Muscle layer of duodenum (tissue), 2 donors: ENCODE data around the gene GYS2.

Experiments used
- H3K27ac ChIP-seq: one replicate; pipeline ENCODE4 v1.7.0; 2013; ENCODE audit warnings: mild to moderate bottlenecking, low read length
- H3K27me3 ChIP-seq: one replicate; pipeline ENCODE4 v1.7.0; 2013; ENCODE audit warnings: low read depth, mild to moderate bottlenecking, control low read depth, low read length
- H3K36me3 ChIP-seq, 2 donors: one replicate each; pipeline ENCODE4 v1.7.0; 2013; ENCODE audit warnings: low read length in 2 of 2, control low read depth in 1 of 2, mild to moderate bottlenecking in 1 of 2; ENCODE audit not compliant: insufficient read depth in 2 of 2, control insufficient read depth in 1 of 2
- H3K4me1 ChIP-seq, 2 donors: one replicate each; pipeline ENCODE4 v1.7.0; 2013; ENCODE audit warnings: low read length in 2 of 2, mild to moderate bottlenecking in 2 of 2, control low read depth in 1 of 2, moderate library complexity in 1 of 2; ENCODE audit not compliant: insufficient read depth in 2 of 2, control insufficient read depth in 1 of 2
- H3K4me3 ChIP-seq, 2 donors: one replicate each; pipeline ENCODE4 v1.7.0; 2013; ENCODE audit warnings: low read length in 2 of 2, low read depth in 1 of 2, mild to moderate bottlenecking in 1 of 2
- H3K9me3 ChIP-seq, 2 donors: one replicate each; pipeline ENCODE4 v1.7.0; 2013; ENCODE audit warnings: low read length in 2 of 2, control low read depth in 1 of 2, mild to moderate bottlenecking in 1 of 2; ENCODE audit not compliant: control insufficient read depth in 1 of 2
- donor health status: healthy.

The GYS2 gene

DNA sequence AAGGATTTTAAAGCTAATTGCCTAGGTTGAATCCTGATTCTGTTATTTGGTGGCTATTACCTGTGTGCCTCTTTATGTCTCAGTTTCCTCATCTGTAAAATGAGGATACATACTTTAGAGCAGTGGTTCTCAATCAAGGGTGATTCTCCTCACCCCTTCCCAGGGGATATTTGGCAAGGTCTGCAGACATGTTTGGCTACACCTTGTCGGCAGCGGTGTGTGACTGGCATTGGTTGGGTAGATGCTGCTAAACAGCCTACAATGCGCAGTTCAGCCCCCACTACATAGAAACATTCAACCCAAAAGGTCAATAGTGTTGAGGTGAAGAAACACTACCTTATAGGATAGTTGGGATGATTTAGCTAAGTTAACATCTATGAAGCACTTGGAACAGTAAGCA, 29.6 kb upstream of the GYS2 start:
- H3K4me1 ChIP-seq, result no peaks in the 10 kb centered on the region
- peaks cover 21 to 34% of the 10 kb centered on the region in 2 donors for H3K36me3 ChIP-seq
- H3K27ac ChIP-seq, result no peak overlapping the region
- H3K27me3 ChIP-seq, result no peaks in the 10 kb centered on the region
- no peaks in the 10 kb centered on the region for H3K9me3 ChIP-seq
- H3K4me3 ChIP-seq, result no peak overlapping the region

DNA sequence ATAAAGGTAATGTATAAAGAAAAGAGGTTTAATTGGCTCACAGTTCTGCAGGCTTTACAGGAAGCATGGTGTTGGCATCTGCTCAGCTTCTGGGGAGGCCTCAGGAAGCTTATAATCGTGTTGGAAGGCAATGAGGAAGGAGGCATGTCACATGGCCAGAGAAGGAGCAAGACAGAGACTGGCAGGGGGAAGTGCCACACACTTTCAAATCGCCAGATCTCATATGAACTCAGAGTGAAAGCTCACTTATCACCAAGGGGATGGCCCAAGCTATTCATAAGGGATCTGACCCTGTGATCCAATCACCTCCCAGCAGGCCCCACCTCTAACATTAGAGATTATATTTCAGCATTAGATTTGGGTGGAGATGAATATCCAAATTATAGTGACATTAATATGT, 26.7 kb upstream of the GYS2 start:
- no peaks in the 10 kb centered on the region for H3K9me3 ChIP-seq

DNA sequence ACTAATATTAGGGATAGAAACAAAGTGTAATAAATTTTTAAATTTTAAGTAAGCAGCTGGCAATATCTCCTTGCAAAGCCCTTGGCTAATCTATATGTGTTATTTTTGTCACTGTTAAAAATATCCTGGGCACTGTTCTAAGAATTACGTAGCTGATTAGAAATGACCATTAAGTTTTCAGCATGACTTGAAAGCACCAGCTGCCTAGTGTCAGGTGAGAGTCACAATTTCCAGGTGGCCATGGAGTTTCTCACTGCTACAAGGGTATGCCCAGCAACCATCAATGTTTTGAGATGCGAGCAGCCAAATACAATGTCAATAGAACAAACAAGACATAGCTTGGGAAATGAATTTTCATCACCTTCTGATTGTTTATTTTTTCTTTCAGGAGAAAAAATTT, 23.3 kb upstream of the GYS2 start:
- Histone ChIP-seq H3K27ac (no peak overlapping the region), H3K27me3 (no peaks in the 10 kb centered on the region), H3K4me3 (no peak overlapping the region), H3K4me1 (no peaks in the 10 kb centered on the region), H3K9me3 (no peaks in the 10 kb centered on the region), H3K36me3 (no peaks in the 10 kb centered on the region)

More for the DNA sequence above, 26.7 kb upstream of the GYS2 start:
- Histone ChIP-seq H3K27me3 (no peaks in the 10 kb centered on the region), H3K4me3 (no peak overlapping the region), H3K4me1 (no peaks in the 10 kb centered on the region), H3K36me3 (peaks cover 12 to 20% of the 10 kb centered on the region in 2 donors), H3K27ac (no peak overlapping the region)

DNA sequence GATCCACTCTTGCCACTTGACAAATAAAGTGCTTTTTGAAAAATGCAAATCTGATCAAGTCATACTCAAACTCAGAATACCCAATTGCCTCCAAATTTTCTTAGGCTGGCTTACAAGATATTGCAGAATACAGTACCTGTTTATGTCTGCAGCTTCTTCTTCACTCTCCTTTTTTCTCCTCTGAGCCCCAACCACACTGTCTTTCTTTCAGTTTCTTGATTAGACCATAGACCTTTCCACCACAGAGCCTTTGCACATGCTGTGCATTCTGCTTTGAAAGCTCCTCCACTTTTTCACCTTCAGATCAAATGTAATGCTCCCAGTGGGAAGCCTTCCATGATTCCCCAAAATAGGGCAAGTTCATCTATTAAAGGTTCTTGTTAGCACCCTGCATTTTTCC, 13.9 kb upstream of the GYS2 start:
- no peaks in the 10 kb centered on the region for H3K9me3 ChIP-seq
- H3K4me3 ChIP-seq, result no peak overlapping the region
- no peak overlapping the region for H3K27ac ChIP-seq
- H3K36me3 ChIP-seq, result no peaks in the 10 kb centered on the region
- no peaks in the 10 kb centered on the region for H3K4me1 ChIP-seq
- H3K27me3 ChIP-seq, result no peaks in the 10 kb centered on the region

DNA sequence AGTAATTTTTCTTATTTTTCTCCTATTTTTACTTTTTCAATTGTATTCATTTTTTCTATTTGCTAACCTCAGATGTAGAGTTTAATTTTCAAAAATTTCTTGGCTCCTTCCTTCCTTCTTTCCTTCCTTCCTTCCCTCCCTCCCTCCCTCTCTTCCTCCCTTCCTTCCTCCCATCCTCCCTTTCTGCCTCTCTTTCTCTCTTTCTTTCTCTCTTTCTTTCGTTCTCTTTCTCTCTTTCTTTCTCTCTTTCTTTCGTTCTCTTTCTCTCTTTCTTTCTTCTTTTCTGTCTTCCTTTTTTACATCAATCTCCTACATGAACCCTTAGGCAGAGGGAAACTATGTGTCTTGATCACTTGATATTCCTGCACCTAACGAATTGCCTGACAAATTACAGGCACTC, 12.4 kb upstream of the GYS2 start:
- Histone ChIP-seq H3K27me3 (no peaks in the 10 kb centered on the region), H3K9me3 (no peaks in the 10 kb centered on the region), H3K27ac (no peak overlapping the region), H3K36me3 (no peaks in the 10 kb centered on the region), H3K4me3 (no peak overlapping the region), H3K4me1 (no peaks in the 10 kb centered on the region)

DNA sequence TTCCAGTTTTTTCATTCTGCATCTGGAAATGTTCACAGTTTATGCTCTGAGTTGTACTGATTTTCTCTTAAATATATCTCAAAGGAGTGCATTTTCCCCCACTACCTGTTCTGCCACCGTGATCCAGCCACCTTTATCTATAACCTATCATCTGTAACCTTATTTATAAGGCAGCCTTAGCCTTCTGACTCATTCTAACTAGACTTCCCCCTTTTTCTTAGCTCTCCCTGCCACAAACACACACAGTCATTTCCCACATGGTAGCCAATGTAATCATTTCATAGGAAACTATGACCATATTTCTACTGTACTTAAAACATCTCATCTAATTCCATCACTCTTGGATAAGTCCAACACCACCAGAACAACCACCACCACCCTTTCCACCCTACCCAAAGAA, 10.8 kb upstream of the GYS2 start:
- Histone ChIP-seq H3K36me3 (no peaks in the 10 kb centered on the region), H3K9me3 (no peaks in the 10 kb centered on the region), H3K4me3 (no peak overlapping the region), H3K27me3 (no peaks in the 10 kb centered on the region), H3K4me1 (no peaks in the 10 kb centered on the region), H3K27ac (no peak overlapping the region)

DNA sequence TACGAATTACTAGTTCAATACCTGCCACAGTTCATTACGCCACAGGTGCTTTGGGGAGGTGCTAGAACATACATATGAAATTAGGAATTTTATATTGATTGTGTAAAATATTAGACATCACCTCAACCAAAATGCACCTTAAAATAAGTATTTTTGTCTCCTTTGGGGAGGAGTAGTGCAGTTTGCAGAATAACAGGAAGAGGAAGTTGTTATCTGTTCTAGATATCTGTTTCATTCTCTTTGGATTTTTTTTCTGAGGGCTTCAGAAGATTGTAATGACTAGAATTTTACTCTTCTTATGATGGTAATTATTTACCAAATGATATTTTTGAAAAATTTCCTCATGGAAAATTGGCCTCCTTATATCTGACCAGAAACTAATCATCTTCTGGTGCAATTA, 9.9 kb upstream of the GYS2 start:
- Histone ChIP-seq H3K4me1 (no peaks in the 10 kb centered on the region), H3K36me3 (no peaks in the 10 kb centered on the region), H3K27ac (no peak overlapping the region), H3K9me3 (no peaks in the 10 kb centered on the region), H3K27me3 (no peaks in the 10 kb centered on the region), H3K4me3 (no peak overlapping the region)

DNA sequence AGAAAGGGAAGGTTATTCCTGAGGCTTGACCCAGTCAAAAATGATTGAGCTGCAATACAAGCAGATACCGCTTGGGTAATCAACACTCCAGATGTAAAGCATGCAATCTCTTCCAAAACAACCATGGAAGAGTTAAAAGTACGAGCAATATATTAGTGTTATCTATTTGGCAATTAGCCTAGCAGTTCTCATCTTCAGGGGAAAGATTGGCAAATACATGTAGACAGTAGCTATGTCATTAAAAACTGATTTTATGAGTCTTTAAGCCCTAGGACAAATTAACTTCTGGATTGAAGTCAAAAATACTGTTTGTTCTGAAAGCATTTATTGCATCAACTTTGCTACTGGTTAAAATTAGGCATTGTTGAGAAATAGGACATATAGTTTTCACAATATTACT, 9.3 kb upstream of the GYS2 start:
- no peak overlapping the region for H3K27ac ChIP-seq
- H3K4me1 ChIP-seq, result no peaks in the 10 kb centered on the region
- no peak overlapping the region for H3K4me3 ChIP-seq
- H3K36me3 ChIP-seq, result no peaks in the 10 kb centered on the region
- no peaks in the 10 kb centered on the region for H3K9me3 ChIP-seq
- H3K27me3 ChIP-seq, result no peaks in the 10 kb centered on the region

DNA sequence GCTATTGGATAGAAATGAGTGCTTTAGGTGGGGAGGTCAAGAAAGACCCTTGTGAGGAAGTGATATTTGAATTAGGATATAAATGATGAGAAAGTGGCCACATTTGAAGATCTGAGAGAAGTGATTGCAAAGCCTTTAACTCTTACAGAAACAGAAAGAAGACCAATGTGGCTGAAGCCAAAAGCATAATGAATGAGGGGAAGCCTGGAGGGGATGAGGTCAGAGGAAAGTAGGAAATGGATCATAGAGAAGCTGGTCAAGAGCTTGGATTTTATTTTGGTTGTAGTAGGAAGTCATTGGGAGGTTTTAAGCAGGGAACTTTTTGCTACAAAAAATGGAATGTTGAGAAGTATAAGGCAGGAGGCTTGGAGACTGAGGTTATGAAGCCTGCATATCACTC, 3.5 kb upstream of the GYS2 start:
- H3K4me1 ChIP-seq, result no peaks in the 10 kb centered on the region
- no peaks in the 10 kb centered on the region for H3K27me3 ChIP-seq
- no peaks in the 10 kb centered on the region for H3K36me3 ChIP-seq
- no peaks in the 10 kb centered on the region for H3K9me3 ChIP-seq
- no peak overlapping the region for H3K4me3 ChIP-seq
- H3K27ac ChIP-seq, result no peak overlapping the region

DNA sequence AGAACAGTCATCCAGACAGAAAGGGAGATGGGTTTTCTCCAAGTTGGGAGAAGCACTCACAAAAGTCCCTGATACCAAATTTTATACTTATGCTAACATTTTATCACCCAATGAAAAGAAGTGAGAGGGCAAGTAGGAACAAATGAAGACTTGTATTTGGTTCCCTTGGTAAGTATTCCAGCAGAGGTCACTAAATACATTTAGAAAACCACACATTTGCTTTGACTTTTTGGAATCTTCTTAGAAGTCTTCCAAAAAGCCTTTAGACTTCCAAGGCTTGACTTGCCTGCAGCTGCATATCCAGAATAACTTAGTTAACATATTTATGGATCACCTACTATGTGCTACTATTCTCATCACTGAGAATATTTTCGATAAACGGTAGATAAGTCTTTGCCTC, 3.1 kb upstream of the GYS2 start:
- H3K4me1 ChIP-seq, result no peaks in the 10 kb centered on the region
- H3K27ac ChIP-seq, result no peak overlapping the region
- H3K9me3 ChIP-seq, result no peaks in the 10 kb centered on the region
- H3K36me3 ChIP-seq, result no peaks in the 10 kb centered on the region
- no peaks in the 10 kb centered on the region for H3K27me3 ChIP-seq
- no peak overlapping the region for H3K4me3 ChIP-seq

DNA sequence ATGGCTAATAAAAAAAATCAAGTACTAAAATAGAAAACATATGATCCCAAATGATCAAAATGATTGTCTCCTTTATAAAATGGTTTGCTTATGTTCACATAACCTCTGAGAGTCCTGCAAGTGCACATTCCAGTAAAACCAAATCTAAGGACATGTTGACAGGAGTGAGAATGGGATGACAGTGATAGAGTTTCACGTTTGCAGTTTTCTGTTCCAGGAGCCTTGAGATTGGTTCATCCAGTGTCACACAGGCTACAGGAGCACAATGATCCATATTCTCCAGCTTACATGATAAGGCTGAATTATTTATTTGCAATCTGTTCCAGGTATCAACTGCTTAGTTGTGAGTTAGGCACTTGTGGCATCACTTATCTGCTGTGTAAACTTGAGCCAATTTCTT, 1.5 kb upstream of the GYS2 start:
- Histone ChIP-seq H3K4me1 (no peaks in the 10 kb centered on the region), H3K27me3 (no peaks in the 10 kb centered on the region), H3K9me3 (no peaks in the 10 kb centered on the region), H3K36me3 (no peaks in the 10 kb centered on the region), H3K27ac (no peak overlapping the region), H3K4me3 (no peak overlapping the region)

DNA sequence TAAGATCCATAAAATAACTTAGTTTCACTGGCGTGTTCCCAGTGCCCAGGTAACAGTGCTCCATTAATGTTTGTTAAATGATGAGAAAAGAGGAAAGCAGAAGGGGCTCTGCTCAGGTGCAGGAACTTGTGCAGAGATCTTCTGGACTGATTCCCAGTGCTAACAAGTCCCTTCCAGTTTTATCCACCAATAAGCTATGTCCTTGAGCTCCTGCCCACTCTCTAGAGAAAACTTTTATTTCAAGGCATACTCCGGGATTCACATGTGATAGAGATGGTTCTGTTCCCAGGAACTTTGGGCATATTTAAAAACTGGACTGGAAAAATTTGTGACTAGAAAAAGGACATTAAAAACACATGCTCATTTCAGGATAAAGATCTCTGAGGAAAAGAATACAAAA, 1.9 kb downstream of the GYS2 start:
- H3K4me3 ChIP-seq, result no peak overlapping the region

More for the DNA sequence above, 1.9 kb downstream of the GYS2 start:
- Histone ChIP-seq H3K27me3 (no peaks in the 10 kb centered on the region), H3K27ac (no peak overlapping the region), H3K36me3 (no peaks in the 10 kb centered on the region), H3K9me3 (no peaks in the 10 kb centered on the region), H3K4me1 (no peaks in the 10 kb centered on the region)
